ENCODE measurements around the gene PCDHGB5. TPM values are rescaled to one million over a fixed set of nuclear protein-coding genes. Genes with fewer than 3 reads are reported as not detected.
"Not testable (repeated sequence)": the region's sequence is repeated elsewhere in the genome, so short reads cannot be mapped to it uniquely, and the experiment has no call there.

The PCDHGB5 gene
- total RNA-seq, 1 donor from 2014 or later, result 3.7 TPM

DNA sequence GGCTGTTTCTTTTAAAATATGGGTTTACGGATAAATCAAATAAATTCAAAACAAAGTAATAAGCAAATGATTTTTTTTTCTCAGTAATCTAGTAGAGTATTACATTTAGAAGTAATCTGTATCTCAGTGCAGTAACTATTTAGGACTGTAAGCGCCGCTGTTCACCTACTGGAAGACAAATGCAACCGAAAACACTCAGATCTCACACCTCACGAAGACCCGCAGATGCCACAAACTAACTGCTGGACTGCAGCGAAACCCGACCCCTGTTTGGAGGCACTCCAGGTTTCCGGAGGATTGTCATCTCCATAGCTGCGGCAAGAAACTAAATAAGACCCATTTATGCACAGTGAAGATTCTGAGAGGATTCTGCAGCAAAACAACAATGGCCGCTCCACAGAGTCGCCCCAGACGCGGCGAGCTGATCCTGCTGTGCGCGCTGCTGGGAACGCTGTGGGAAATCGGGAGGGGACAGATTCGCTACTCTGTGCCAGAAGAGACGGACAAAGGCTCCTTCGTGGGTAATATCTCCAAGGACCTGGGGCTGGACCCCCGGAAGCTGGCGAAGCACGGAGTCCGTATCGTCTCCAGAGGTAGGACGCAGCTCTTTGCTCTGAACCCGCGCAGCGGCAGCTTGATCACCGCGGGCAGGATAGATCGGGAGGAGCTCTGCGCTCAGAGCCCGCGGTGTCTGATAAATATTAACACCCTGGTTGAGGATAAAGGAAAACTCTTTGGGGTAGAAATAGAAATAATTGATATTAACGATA is 5.1 kb upstream of the PCDHGB5 start, which contains the start of gene PCDHGA8:
TSS of gene PCDHGA8 (plus strand) at position 205 of the 770 bp plus-strand sequence. CDS start at position 386, 181 bp downstream.
- H3K27me3 ChIP-seq (ENCODE audit: control insufficient read depth in 3 of 3, insufficient read depth in 3 of 3, low read length in 3 of 3), result peaks cover 0 to 18% (median 12%) of the 10 kb centered on the region in 3 donors
- H3K4me3 ChIP-seq (ENCODE audit: low read length in 3 of 3), result peak within 1 kb of the TSS in 2 of 3 donors; percentile 44 to 49
- H3K36me3 ChIP-seq (ENCODE audit: control insufficient read depth in 3 of 3, insufficient read depth in 3 of 3, low read length in 3 of 3), result peaks cover 0 to 6% (median 0%) of the 10 kb centered on the region in 3 donors
- no peak within 1 kb of the TSS for H3K9ac ChIP-seq (ENCODE audit: low read depth in 1 of 3, low read length in 3 of 3)
- H3K4me1 ChIP-seq (ENCODE audit: control insufficient read depth in 3 of 3, insufficient read depth in 3 of 3, low read length in 3 of 3), result peaks cover 0 to 15% (median 0%) of the 10 kb centered on the region in 3 donors
- peaks cover 12 to 31% (median 20%) of the 10 kb centered on the region in 3 donors for H3K9me3 ChIP-seq (ENCODE audit: control insufficient read depth in 3 of 3, low read length in 3 of 3)
- H3K27ac ChIP-seq (ENCODE audit: low read depth, low read length), result no peak within 1 kb of the TSS

DNA sequence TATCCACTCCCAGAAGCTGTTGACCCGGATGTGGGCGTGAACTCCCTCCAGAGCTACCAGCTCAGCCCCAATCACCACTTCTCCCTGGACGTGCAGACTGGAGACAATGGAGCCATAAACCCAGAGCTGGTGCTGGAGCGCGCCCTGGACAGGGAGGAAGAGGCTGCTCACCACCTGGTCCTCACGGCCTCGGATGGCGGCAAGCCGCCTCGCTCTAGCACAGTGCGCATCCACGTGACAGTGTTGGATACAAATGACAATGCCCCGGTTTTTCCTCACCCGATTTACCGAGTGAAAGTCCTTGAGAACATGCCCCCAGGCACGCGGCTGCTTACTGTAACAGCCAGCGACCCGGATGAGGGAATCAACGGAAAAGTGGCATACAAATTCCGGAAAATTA is 4.5 kb upstream of the PCDHGB5 start:
- peaks cover 0 to 18% (median 12%) of the 10 kb centered on the region in 3 donors for H3K27me3 ChIP-seq (ENCODE audit: control insufficient read depth in 3 of 3, insufficient read depth in 3 of 3, low read length in 3 of 3)
- H3K4me3 ChIP-seq (ENCODE audit: low read length in 3 of 3), result peak overlapping the region in 1 of 3 donors; percentile 49
- H3K9ac ChIP-seq (ENCODE audit: low read depth in 1 of 3, low read length in 3 of 3), result no peak overlapping the region
- H3K9me3 ChIP-seq (ENCODE audit: control insufficient read depth in 3 of 3, low read length in 3 of 3), result peaks cover 12 to 29% (median 19%) of the 10 kb centered on the region in 3 donors
- peaks cover 0 to 6% (median 0%) of the 10 kb centered on the region in 3 donors for H3K36me3 ChIP-seq (ENCODE audit: control insufficient read depth in 3 of 3, insufficient read depth in 3 of 3, low read length in 3 of 3)
- peaks cover 0 to 15% (median 0%) of the 10 kb centered on the region in 3 donors for H3K4me1 ChIP-seq (ENCODE audit: control insufficient read depth in 3 of 3, insufficient read depth in 3 of 3, low read length in 3 of 3)
- no peak overlapping the region for H3K27ac ChIP-seq (ENCODE audit: low read depth, low read length)

DNA sequence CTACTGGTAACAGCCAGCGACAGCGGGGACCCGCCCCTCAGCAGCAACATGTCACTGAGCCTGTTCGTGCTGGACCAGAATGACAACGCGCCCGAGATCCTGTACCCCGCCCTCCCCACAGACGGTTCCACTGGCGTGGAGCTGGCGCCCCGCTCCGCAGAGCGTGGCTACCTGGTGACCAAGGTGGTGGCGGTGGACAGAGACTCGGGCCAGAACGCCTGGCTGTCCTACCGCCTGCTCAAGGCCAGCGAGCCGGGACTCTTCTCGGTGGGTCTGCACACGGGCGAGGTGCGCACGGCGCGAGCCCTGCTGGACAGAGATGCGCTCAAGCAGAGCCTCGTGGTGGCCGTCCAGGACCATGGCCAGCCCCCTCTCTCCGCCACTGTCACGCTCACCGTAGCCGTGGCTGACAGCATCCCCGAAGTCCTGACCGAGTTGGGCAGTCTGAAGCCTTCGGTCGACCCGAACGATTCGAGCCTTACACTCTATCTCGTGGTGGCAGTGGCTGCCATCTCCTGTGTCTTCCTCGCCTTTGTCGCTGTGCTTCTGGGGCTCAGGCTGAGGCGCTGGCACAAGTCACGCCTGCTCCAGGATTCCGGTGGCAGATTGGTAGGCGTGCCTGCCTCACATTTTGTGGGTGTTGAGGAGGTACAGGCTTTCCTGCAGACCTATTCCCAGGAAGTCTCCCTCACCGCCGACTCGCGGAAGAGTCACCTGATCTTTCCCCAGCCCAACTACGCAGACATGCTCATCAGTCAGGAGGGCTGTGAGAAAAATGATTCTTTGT is 3.2 kb upstream of the PCDHGB5 start:
- not testable (repeated sequence) for H3K27ac ChIP-seq (ENCODE audit: low read depth, low read length); H3K36me3 ChIP-seq (ENCODE audit: control insufficient read depth in 3 of 3, insufficient read depth in 3 of 3, low read length in 3 of 3)
- peak overlapping the region in 1 of 3 donors; percentile 31 for H3K4me3 ChIP-seq (ENCODE audit: low read length in 3 of 3)

GRCh38 chr5:141398608-141399007 is 861 bp downstream of the PCDHGB5 start:
- H3K9me3 ChIP-seq (ENCODE audit: control insufficient read depth in 3 of 3, low read length in 3 of 3), result peaks cover 12 to 31% (median 23%) of the 10 kb centered on the region in 3 donors
- peak overlapping the region in 1 of 3 donors; percentile 12 for H3K9ac ChIP-seq (ENCODE audit: low read depth in 1 of 3, low read length in 3 of 3)
- H3K4me3 ChIP-seq (ENCODE audit: low read length in 3 of 3), result peak overlapping the region; percentile 40 to 54 (median 48)
- peaks cover 0 to 28% (median 6%) of the 10 kb centered on the region in 3 donors for H3K4me1 ChIP-seq (ENCODE audit: control insufficient read depth in 3 of 3, insufficient read depth in 3 of 3, low read length in 3 of 3)
- H3K27me3 ChIP-seq (ENCODE audit: control insufficient read depth in 3 of 3, insufficient read depth in 3 of 3, low read length in 3 of 3), result peaks cover 0 to 8% (median 7%) of the 10 kb centered on the region in 3 donors
- H3K36me3 ChIP-seq (ENCODE audit: control insufficient read depth in 3 of 3, insufficient read depth in 3 of 3, low read length in 3 of 3), result peaks cover 0 to 3% (median 3%) of the 10 kb centered on the region in 3 donors
- no peak overlapping the region for H3K27ac ChIP-seq (ENCODE audit: low read depth, low read length)

More for the DNA sequence above, 3.2 kb upstream of the PCDHGB5 start:
- H3K9me3 ChIP-seq (ENCODE audit: control insufficient read depth in 3 of 3, low read length in 3 of 3), result peaks cover 13 to 29% (median 20%) of the 10 kb centered on the region in 3 donors
- peaks cover 0 to 16% (median 5%) of the 10 kb centered on the region in 3 donors for H3K4me1 ChIP-seq (ENCODE audit: control insufficient read depth in 3 of 3, insufficient read depth in 3 of 3, low read length in 3 of 3)
- H3K27me3 ChIP-seq (ENCODE audit: control insufficient read depth in 3 of 3, insufficient read depth in 3 of 3, low read length in 3 of 3), result peaks cover 0 to 18% (median 12%) of the 10 kb centered on the region in 3 donors
- H3K9ac ChIP-seq (ENCODE audit: low read depth in 1 of 3, low read length in 3 of 3), result not testable (repeated sequence)

GRCh38 chr5:141399555-141400258 is 2.0 kb downstream of the PCDHGB5 start:
- Histone ChIP-seq H3K9ac (ENCODE audit: low read depth in 1 of 3, low read length in 3 of 3) (no peak overlapping the region), H3K9me3 (ENCODE audit: control insufficient read depth in 3 of 3, low read length in 3 of 3) (peaks cover 10 to 30% (median 30%) of the 10 kb centered on the region in 3 donors), H3K27me3 (ENCODE audit: control insufficient read depth in 3 of 3, insufficient read depth in 3 of 3, low read length in 3 of 3) (peaks cover 0 to 7% (median 3%) of the 10 kb centered on the region in 3 donors), H3K36me3 (ENCODE audit: control insufficient read depth in 3 of 3, insufficient read depth in 3 of 3, low read length in 3 of 3) (peaks cover 0 to 6% (median 3%) of the 10 kb centered on the region in 3 donors), H3K4me1 (ENCODE audit: control insufficient read depth in 3 of 3, insufficient read depth in 3 of 3, low read length in 3 of 3) (peaks cover 0 to 27% (median 6%) of the 10 kb centered on the region in 3 donors), H3K4me3 (ENCODE audit: low read length in 3 of 3) (peak overlapping the region; percentile 43 to 66 (median 51)), H3K27ac (ENCODE audit: low read depth, low read length) (no peak overlapping the region)

- peaks cover 9 to 31% (median 29%) of the 10 kb centered on the region in 3 donors for H3K9me3 ChIP-seq (ENCODE audit: control insufficient read depth in 3 of 3, low read length in 3 of 3)
Measured at GRCh38 chr5:141402553-141403243, 5.0 kb downstream of the PCDHGB5 start, which contains the start of gene PCDHGA9. Gene PCDHGA9, plus strand, starts transcription at chr5:141402778. Its CDS starts 175 bp downstream, at chr5:141402953.

DNA sequence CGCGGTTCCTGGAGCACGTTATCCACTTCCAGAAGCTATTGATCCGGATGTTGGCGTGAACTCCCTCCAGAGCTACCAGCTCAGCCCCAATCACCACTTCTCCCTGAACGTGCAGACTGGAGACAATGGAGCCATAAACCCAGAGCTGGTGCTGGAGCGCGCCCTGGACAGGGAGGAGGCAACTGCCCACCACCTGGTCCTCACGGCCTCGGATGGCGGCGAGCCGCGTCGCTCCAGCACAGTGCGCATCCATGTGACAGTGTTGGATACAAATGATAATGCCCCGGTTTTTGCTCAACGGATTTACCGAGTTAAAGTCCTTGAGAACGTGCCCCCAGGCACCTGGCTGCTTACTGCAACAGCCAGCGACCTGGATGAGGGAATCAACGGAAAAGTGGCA is 5.6 kb downstream of the PCDHGB5 start:
- Histone ChIP-seq H3K36me3 (ENCODE audit: control insufficient read depth in 3 of 3, insufficient read depth in 3 of 3, low read length in 3 of 3) (peaks cover 0 to 8% (median 3%) of the 10 kb centered on the region in 3 donors), H3K4me3 (ENCODE audit: low read length in 3 of 3) (peak overlapping the region; percentile 52 to 65 (median 64))

More at GRCh38 chr5:141402553-141403243, 5.0 kb downstream of the PCDHGB5 start, which contains the start of gene PCDHGA9:
- H3K27ac ChIP-seq (ENCODE audit: low read depth, low read length), result no peak within 1 kb of the TSS
- peak within 1 kb of the TSS in 1 of 3 donors; percentile 50 for H3K9ac ChIP-seq (ENCODE audit: low read depth in 1 of 3, low read length in 3 of 3)
- H3K36me3 ChIP-seq (ENCODE audit: control insufficient read depth in 3 of 3, insufficient read depth in 3 of 3, low read length in 3 of 3), result peaks cover 0 to 8% (median 3%) of the 10 kb centered on the region in 3 donors
- peaks cover 0 to 25% (median 6%) of the 10 kb centered on the region in 3 donors for H3K4me1 ChIP-seq (ENCODE audit: control insufficient read depth in 3 of 3, insufficient read depth in 3 of 3, low read length in 3 of 3)
- peak within 1 kb of the TSS; percentile 64 to 70 (median 65) for H3K4me3 ChIP-seq (ENCODE audit: low read length in 3 of 3)
- H3K27me3 ChIP-seq (ENCODE audit: control insufficient read depth in 3 of 3, insufficient read depth in 3 of 3, low read length in 3 of 3), result peaks cover 0 to 3% (median 2%) of the 10 kb centered on the region in 3 donors

DNA sequence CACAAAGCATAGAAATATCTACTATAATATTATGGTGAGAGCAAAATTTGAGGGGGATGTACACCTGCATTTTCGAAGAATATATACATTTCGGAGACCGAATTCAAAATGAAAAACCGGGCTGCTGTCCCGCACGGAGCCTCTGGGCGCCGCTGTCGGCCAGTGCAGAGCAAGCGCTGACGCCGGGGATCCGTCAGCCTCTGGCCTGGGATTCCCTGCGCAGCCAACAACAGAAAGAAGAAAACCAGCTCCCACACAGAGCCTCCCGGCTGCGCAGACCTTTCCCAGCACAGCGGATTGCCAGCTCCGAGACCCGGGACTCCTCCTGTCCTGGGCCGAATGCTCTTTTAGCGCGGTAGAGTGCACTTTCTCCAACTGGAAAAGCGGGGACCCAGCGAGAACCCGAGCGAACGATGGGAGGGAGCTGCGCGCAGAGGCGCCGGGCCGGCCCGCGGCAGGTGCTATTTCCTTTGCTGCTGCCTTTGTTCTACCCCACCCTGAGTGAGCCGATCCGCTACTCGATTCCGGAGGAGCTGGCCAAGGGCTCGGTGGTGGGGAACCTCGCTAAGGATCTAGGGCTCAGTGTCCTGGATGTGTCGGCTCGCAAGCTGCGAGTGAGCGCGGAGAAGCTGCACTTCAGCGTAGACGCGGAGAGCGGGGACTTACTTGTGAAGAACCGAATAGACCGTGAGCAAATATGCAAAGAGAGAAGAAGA is 10.2 kb downstream of the PCDHGB5 start, which contains the start of gene PCDHGB6:
TSS of gene PCDHGB6 (plus strand) at position 232 of the 716 bp plus-strand sequence. CDS start at position 414, 182 bp downstream.
- Histone ChIP-seq H3K9ac (ENCODE audit: low read depth in 1 of 3, low read length in 3 of 3) (peak within 1 kb of the TSS in 2 of 3 donors; percentile 55 to 76), H3K36me3 (ENCODE audit: control insufficient read depth in 3 of 3, insufficient read depth in 3 of 3, low read length in 3 of 3) (peaks cover 0 to 19% (median 4%) of the 10 kb centered on the region in 3 donors), H3K27ac (ENCODE audit: low read depth, low read length) (peak within 1 kb of the TSS; percentile 36), H3K9me3 (ENCODE audit: control insufficient read depth in 3 of 3, low read length in 3 of 3) (peaks cover 3 to 30% (median 27%) of the 10 kb centered on the region in 3 donors), H3K4me1 (ENCODE audit: control insufficient read depth in 3 of 3, insufficient read depth in 3 of 3, low read length in 3 of 3) (peaks cover 0 to 10% (median 5%) of the 10 kb centered on the region in 3 donors), H3K4me3 (ENCODE audit: low read length in 3 of 3) (peak within 1 kb of the TSS; percentile 60 to 65 (median 60))
- H3K27me3 ChIP-seq (ENCODE audit: control insufficient read depth in 3 of 3, insufficient read depth in 3 of 3, low read length in 3 of 3), result not testable (repeated sequence)

More for the DNA sequence above, 5.6 kb downstream of the PCDHGB5 start:
- Histone ChIP-seq H3K4me1 (ENCODE audit: control insufficient read depth in 3 of 3, insufficient read depth in 3 of 3, low read length in 3 of 3) (peaks cover 0 to 25% (median 6%) of the 10 kb centered on the region in 3 donors), H3K9ac (ENCODE audit: low read depth in 1 of 3, low read length in 3 of 3) (no peak overlapping the region), H3K27ac (ENCODE audit: low read depth, low read length) (no peak overlapping the region), H3K9me3 (ENCODE audit: control insufficient read depth in 3 of 3, low read length in 3 of 3) (peaks cover 9 to 34% (median 29%) of the 10 kb centered on the region in 3 donors), H3K27me3 (ENCODE audit: control insufficient read depth in 3 of 3, insufficient read depth in 3 of 3, low read length in 3 of 3) (peaks cover 0 to 3% (median 2%) of the 10 kb centered on the region in 3 donors)
